Measurements from ENCODE around the gene TAS2R39.

- TF ChIP-seq CTCF (IDR thresholded peaks at IDR 0.05) (no peak), POLR2AphosphoS5 (IDR thresholded peaks at IDR 0.05) (no peak)
Measured at GRCh38 chr7:143148651-143149050, 34.6 kb upstream of the TAS2R39 start.
